Measurements from ENCODE around the gene TAF10. TPM values are rescaled to one million over a fixed set of nuclear protein-coding genes. Genes with fewer than 3 reads are reported as not detected.

Gene TAF10
- polyA plus RNA-seq, 6 donors from 2014 or later = 203 to 344 (median 273) TPM

DNA sequence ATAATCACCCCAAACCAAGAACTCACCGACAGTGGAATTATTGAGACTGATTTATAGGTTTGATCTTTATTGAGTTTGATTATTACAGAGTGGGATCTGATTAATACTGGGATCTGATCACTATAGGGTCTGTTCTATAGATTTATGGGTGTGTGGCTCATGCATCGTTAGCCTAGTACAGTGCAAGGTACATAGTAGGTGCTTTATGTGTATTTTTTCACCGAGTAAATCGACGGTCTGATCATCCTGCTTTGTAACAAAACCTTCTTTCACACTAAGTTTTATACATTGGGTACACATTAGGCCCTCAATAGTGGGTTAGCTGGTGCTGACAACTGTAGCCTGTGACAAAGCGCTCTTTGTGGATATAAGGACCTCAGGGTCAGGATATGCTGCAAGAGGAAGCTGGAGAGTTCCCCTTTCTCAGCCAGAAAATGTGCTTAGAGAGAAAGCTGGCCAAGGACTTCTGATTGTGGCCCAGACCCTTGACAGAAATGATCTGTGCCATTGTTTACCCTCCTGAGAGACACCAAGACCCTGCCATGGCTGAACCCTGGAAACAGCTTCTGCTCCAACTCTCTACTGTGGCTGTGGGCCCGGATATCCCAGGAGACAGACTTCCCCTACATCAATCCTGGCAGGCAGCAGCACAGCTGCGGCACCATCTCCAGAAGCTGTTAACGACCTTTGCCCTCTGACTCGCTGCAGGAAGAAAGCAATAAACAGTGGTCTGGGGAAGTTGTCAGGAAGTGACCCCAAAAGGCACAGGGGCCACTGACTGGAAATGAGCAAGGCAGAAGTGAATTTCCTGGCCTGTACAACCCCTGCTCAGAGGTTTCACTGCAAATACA, 23.3 kb upstream of the TAF10 start:
- DNase-seq (no peak), ATAC-seq (ENCODE audit: low read depth in 2 of 2) (peak in 1 of 2 donors; percentile 35)
- H3K27me3 Mint-ChIP-seq = no peaks in the 10 kb centered on the region
- H3K9me3 Mint-ChIP-seq = no peaks in the 10 kb centered on the region
- H3K27ac Mint-ChIP-seq = no peak overlapping the region
- H3K36me3 Mint-ChIP-seq = no peaks in the 10 kb centered on the region
- H3K4me1 Mint-ChIP-seq = peaks cover 0 to 6% (median 4%) of the 10 kb centered on the region in 3 donors
- H3K4me3 Mint-ChIP-seq = no peak overlapping the region

- Mint-ChIP-seq H3K27me3 (no peaks in the 10 kb centered on the region), H3K4me1 (peaks cover 0 to 4% (median 3%) of the 10 kb centered on the region in 3 donors), H3K9me3 (no peaks in the 10 kb centered on the region), H3K27ac (no peak overlapping the region), H3K4me3 (no peak overlapping the region), H3K36me3 (no peaks in the 10 kb centered on the region)
- no peak for ATAC-seq (ENCODE audit: low read depth in 2 of 2)
- DNase-seq = no peak
Observed at GRCh38 chr11:6634534-6634933, 22.5 kb upstream of the TAF10 start.

DNA sequence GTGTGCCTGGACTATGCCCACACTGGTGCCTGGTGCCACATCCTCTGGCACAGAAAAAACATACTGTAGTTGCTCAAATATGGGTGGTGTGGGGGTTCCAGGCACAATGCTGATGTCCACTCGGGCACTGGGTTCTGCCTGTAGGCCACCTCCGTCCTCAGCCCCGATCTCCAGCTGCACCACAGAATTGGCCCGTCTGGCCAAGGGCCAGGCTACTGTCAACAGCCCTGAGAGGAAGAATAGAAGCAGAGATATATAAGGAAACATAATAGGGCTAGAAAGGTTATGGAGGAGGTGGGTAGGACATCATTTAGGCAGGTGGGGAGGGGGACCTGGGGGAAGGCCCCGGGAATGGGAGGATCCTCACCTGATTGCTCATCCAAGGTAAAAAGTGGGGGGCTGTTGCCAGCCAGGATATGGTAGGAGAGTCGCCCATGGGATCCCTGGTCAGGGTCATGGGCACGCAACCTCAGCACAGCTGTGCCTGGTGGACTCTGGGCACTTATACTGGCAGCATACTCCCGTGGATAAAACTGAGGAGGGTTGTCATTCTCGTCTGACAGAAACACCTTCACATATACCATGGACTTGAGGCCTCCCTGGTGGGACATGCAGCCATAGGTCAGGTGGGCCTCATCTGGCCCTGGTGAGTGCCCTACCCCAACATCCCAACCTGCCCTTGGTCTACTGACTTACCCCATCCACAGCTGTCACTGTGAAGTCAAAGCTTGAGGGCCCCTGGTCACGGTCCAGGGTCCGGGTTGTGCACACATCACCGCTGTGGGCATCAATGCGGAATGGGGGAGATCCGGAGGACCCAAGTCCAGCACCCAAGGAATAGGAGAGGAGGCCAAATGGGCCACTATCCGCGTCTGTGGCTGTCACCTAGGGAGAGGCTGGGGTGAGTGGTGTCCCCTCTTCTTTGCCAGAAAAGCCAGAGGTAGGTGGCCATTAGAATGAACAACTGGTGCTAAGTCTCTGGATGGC, 21.7 kb upstream of the TAF10 start:
- DNase-seq (no peak), ATAC-seq (ENCODE audit: low read depth in 2 of 2) (no peak)
- Mint-ChIP-seq H3K4me1 (no peaks in the 10 kb centered on the region), H3K9me3 (no peaks in the 10 kb centered on the region), H3K4me3 (no peak overlapping the region), H3K27me3 (no peaks in the 10 kb centered on the region), H3K27ac (no peak overlapping the region), H3K36me3 (no peaks in the 10 kb centered on the region)

DNA sequence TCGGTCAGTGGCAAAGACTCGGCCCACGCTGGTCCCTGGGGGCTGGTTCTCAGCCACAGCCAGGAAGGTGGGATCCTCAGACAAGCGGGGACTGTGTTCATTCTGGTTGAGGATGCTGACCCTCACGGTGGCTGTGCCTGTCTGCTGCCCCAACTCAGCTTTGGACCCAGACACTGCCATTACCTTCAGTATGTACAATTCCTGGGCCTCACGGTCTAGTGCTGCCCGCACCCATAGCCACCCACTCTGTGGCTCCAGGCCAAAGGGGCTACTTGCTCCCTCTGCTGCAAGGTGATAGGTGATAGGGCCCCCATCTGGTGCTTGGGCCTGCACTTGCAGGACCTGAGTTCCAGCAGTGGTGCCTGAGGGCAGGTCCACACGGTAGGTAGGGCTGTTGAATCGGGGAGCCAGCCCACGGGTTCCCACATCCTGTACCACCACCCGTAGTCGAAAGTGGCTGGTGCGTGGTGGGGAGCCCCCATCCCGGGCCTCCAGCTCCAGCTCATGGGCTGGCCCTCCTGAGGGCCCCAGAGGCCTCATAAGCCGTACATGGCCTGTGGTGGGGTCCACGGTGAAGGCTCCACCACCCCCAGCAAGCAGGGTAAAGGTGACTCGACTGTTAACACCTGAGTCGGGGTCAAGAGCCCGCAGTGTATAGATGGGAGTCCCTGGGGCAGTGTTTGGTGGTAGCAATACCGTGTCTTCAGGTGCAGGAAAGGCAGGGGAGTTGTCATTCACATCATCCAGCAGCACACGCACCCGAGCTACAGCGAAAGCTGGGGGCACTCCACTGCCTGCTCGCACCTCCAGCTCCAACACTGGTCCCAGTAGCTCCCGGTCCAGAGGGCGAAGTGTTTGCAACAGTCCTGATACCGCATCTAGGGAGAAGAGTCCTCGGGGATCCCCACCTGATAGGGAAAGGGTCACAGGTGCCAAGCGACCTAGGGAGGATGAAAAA, 20.4 kb upstream of the TAF10 start:
- no peaks in the 10 kb centered on the region for H3K27me3 Mint-ChIP-seq
- peaks cover 11 to 12% (median 11%) of the 10 kb centered on the region in 3 donors for H3K4me1 Mint-ChIP-seq
- no peak overlapping the region for H3K4me3 Mint-ChIP-seq
- H3K36me3 Mint-ChIP-seq = no peaks in the 10 kb centered on the region
- no peak overlapping the region for H3K27ac Mint-ChIP-seq
- DNase-seq (no peak), ATAC-seq (ENCODE audit: low read depth in 2 of 2) (no peak)
- H3K9me3 Mint-ChIP-seq = no peaks in the 10 kb centered on the region

DNA sequence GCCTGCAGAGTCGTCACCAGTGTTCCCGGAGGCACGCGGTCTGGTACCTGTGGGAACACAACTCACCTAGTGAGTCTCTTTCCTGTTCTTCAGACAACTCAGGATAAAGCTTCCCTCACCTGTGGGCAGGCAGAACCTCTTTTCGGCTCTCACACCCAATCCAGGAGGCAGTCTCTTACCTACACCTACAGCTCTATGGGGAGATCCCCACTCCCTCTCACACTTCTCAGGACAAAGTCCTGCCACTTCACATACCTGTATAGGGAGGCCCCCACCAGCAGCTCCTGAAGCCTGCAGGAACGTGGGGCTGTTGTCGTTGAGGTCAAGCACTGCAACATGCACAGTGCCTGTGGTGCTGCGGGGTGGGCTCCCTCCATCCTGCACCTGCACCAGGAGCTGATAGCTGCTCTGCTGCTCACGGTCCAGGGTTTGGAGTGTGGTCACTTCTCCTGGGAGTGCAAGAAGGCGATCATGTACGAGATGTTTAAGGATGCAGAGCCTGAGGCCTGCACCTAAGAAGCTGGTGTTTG, 19.4 kb upstream of the TAF10 start:
- H3K36me3 Mint-ChIP-seq = no peaks in the 10 kb centered on the region
- H3K27ac Mint-ChIP-seq = peak overlapping the region in 1 of 6 donors; percentile 72
- DNase-seq (no peak), ATAC-seq (ENCODE audit: low read depth in 2 of 2) (no peak)
- H3K4me3 Mint-ChIP-seq = no peak overlapping the region
- peaks cover 17 to 21% (median 18%) of the 10 kb centered on the region in 3 donors for H3K4me1 Mint-ChIP-seq
- H3K9me3 Mint-ChIP-seq = no peaks in the 10 kb centered on the region
- H3K27me3 Mint-ChIP-seq = no peaks in the 10 kb centered on the region

GRCh38 chr11:6630632-6631291, 18.7 kb upstream of the TAF10 start:
- DNase-seq = no peak
- H3K36me3 Mint-ChIP-seq = no peaks in the 10 kb centered on the region
- no peak for ATAC-seq (ENCODE audit: low read depth in 2 of 2)
- H3K4me3 Mint-ChIP-seq = no peak overlapping the region
- peaks cover 19 to 22% (median 21%) of the 10 kb centered on the region in 3 donors for H3K4me1 Mint-ChIP-seq
- no peaks in the 10 kb centered on the region for H3K9me3 Mint-ChIP-seq
- no peaks in the 10 kb centered on the region for H3K27me3 Mint-ChIP-seq
- H3K27ac Mint-ChIP-seq = no peak overlapping the region

DNA sequence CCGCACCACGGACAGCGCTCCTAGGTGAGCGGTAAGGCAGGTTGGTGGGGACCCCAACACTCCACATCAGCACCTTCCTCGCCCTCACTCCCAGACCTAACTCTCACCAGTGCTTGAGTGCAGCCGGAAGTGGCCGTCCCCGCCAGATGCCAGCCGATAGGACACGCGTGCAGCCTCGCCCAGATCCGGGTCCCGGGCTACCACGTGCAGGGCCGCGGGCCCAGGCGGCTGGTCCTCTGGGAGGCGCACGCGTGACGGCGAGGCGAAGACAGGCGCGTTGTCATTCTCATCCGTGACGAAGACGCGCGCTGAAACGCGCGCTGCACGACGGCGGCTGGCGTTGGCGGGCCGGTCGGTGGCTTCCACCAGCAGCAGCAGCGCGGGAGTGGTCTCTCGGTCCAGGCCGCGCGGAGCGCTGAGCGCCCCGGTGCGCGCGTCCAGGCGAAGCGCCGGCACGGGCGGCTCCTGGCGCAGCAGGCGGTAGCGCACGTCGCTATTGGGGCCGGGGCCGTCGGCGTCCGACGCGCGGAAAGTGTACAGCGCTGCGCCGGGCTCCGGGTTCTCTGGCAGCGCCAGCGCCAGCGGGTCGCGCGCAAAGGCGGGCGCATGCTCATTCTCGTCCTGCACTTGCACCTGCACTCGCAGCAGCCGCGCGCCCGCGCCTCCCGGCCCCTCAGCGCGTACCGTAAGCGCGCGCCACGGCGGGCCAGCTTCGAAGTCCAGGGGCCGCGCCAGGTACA, 18.0 kb upstream of the TAF10 start:
- no peak for DNase-seq
- Mint-ChIP-seq H3K9me3 (no peaks in the 10 kb centered on the region), H3K27me3 (no peaks in the 10 kb centered on the region), H3K27ac (no peak overlapping the region), H3K36me3 (no peaks in the 10 kb centered on the region), H3K4me3 (no peak overlapping the region), H3K4me1 (peaks cover 19 to 22% (median 21%) of the 10 kb centered on the region in 3 donors)
- no peak for ATAC-seq (ENCODE audit: low read depth in 2 of 2)

GRCh38 chr11:6629573-6629891, 17.5 kb upstream of the TAF10 start:
- H3K9me3 Mint-ChIP-seq = no peaks in the 10 kb centered on the region
- peaks cover 19 to 22% (median 21%) of the 10 kb centered on the region in 3 donors for H3K4me1 Mint-ChIP-seq
- DNase-seq (no peak), ATAC-seq (ENCODE audit: low read depth in 2 of 2) (no peak)
- peak overlapping the region in 2 of 6 donors; percentile 56 to 80 for H3K27ac Mint-ChIP-seq
- no peaks in the 10 kb centered on the region for H3K27me3 Mint-ChIP-seq
- H3K4me3 Mint-ChIP-seq = no peak overlapping the region
- H3K36me3 Mint-ChIP-seq = no peaks in the 10 kb centered on the region

DNA sequence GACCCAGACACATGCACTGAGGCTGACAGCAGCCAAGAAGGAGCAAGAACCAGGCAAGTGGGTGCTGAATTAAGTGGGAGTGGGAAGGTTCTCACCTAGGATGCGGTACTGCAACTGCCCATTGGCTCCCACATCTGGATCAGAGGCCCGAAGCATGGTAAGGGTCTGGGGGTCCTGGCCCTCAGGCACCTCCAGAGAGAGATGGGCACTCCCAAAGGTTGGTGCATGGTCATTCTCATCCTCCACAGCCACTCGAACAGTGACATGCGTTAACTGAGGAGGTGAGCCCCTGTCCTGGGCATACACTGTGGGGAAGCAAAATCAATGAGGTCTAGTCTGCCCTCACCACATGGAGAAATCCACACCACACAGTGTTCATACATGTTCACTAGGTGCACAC, 16.5 kb upstream of the TAF10 start:
- no peaks in the 10 kb centered on the region for H3K9me3 Mint-ChIP-seq
- no peak for ATAC-seq (ENCODE audit: low read depth in 2 of 2)
- peak overlapping the region in 1 of 8 donors; percentile 31 for H3K4me3 Mint-ChIP-seq
- no peaks in the 10 kb centered on the region for H3K36me3 Mint-ChIP-seq
- no peaks in the 10 kb centered on the region for H3K27me3 Mint-ChIP-seq
- no peak for DNase-seq
- peak overlapping the region in 3 of 6 donors; percentile 69 to 72 (median 70) for H3K27ac Mint-ChIP-seq
- peaks cover 19 to 22% (median 21%) of the 10 kb centered on the region in 3 donors for H3K4me1 Mint-ChIP-seq

DNA sequence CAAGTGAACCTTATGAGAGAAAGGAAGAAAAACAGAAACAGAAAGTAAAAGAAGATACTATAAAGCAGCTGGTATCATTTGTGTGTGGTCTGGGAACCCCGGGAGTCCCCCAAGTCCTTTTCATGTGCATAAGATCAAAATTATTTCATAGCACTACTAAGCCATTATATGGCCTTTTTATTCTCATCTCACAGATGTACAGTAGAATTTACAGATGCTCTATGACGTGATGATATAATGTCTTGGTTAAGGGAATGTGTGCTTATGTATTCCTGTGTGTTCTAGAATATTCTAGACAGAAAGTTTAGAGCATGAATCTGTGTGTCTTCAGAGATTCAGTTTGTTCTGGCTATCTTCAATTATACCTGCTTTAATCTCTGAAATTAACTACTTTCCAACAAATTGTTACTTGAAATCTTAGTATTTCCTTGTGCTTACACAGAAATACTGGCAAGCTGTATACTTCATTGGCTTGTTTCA, 15.8 kb upstream of the TAF10 start:
- H3K4me3 Mint-ChIP-seq = peak overlapping the region in 7 of 8 donors; percentile 1 to 73 (median 20)
- no peaks in the 10 kb centered on the region for H3K27me3 Mint-ChIP-seq
- no peaks in the 10 kb centered on the region for H3K9me3 Mint-ChIP-seq
- peaks cover 19 to 22% (median 21%) of the 10 kb centered on the region in 3 donors for H3K4me1 Mint-ChIP-seq
- no peaks in the 10 kb centered on the region for H3K36me3 Mint-ChIP-seq
- DNase-seq (peak; percentile 50), ATAC-seq (ENCODE audit: low read depth in 2 of 2) (peak; percentile 97 to 98)
- peak overlapping the region; percentile 46 to 94 (median 78) for H3K27ac Mint-ChIP-seq

- ATAC-seq (ENCODE audit: low read depth in 2 of 2) = no peak
- Mint-ChIP-seq H3K4me1 (peaks cover 19 to 22% (median 21%) of the 10 kb centered on the region in 3 donors), H3K36me3 (no peaks in the 10 kb centered on the region), H3K9me3 (no peaks in the 10 kb centered on the region), H3K4me3 (peak overlapping the region in 6 of 8 donors; percentile 1 to 73 (median 19)), H3K27me3 (no peaks in the 10 kb centered on the region), H3K27ac (peak overlapping the region in 5 of 6 donors; percentile 46 to 94 (median 85))
- DNase-seq = no peak
Observed at GRCh38 chr11:6626971-6627761, 15.2 kb upstream of the TAF10 start.

Measured in naive B cell (primary cell).